ENCODE results near the gene SHROOM2.
A peak's percentile ranks its signal among the peaks of the same experiment; 100 is the strongest.
"Not testable (repeated sequence)": the region's sequence is repeated elsewhere in the genome, so short reads cannot be mapped to it uniquely, and the experiment has no call there.

The SHROOM2 gene

GRCh38 chrX:9785944-9786797, at the start of gene SHROOM2:
Gene SHROOM2 (plus strand): TSS chrX:9786429. CDS start chrX:9786546, 117 bp downstream.
- peak; percentile 70 for DNase-seq (ENCODE audit: low spot score)

GRCh38 chrX:9737363-9737762, 48.9 kb upstream of the SHROOM2 start:
- no peak for DNase-seq (ENCODE audit: low spot score)

DNA sequence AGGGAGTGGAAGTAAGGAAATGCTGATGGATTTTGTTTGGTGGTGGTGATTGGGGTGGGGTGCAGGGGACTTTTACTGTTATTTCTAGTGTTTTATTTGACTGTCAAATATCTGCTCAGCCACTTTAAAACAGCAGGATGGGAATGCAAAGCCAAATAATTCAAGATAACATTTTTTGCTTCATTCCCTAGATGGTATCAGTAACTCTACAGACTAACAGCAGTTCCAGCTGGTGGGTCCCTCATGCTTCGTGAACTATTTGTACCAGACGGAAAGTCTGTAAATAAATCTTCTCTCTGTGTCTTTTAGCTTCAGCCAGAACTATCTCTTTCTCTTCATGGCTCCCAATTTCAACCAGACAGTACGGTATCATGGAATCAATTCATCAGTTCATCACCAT, 48.1 kb upstream of the SHROOM2 start:
- no peak for DNase-seq (ENCODE audit: low spot score)

DNA sequence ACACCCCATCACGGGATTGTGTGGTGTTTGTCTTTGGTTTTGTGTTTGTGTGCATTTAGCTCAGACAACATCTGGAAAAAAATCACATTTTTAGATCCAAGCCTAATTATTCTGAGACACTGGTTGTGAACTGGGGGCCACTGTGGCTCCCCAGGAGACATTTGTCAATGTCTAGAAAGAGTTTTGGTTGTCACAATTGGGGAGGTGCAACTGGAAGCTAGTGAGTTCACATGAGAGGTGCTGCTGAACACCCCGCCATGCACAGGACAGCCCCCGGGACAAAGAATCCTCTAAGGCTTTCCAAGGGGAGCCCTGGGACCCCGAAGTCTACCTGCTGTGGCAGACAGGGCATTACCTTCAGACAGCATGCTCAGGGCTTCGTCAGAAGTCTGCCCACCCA, 47.1 kb upstream of the SHROOM2 start:
- no peak for DNase-seq (ENCODE audit: low spot score)

DNA sequence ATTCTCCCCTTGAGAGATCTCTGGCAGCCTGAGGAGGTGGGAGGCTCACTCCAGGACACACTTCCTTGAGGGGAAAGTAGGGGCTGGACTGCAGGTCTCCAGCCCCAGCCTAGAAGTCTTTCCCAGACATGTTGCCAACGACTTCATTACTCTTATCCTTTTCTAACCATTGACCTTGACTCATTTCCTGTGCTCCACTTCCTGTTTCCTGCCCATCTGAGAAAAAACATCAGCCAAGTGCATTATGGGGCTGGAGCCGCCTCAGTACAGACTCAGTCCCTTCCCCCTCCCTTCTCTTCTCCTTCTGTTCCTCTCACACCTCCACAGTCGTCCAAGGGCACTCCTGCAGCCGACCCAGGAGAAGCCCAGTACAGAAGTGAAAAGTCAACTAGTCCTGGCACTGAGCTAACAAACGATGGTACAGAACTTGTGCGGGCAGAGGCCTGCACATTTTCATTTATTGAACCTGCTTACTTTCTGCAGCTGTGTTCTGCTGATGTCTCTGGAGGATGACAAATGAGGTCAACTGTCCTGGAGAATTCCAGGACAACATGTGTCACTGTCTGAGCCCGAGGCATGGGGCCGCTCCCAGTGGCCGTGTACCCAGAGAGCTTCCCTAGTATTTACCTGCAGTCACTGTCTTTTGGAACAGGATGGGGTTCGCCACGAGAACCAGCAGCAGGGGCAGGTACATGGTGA, 40.7 kb upstream of the SHROOM2 start:
- DNase-seq (ENCODE audit: low spot score) = no peak

- no peak for DNase-seq (ENCODE audit: low spot score)
These were observed 39.9 kb upstream of the SHROOM2 start for GRCh38 chrX:9746148-9746888.

- DNase-seq (ENCODE audit: low spot score) = no peak
These were observed 38.6 kb upstream of the SHROOM2 start for GRCh38 chrX:9747644-9748043.

DNA sequence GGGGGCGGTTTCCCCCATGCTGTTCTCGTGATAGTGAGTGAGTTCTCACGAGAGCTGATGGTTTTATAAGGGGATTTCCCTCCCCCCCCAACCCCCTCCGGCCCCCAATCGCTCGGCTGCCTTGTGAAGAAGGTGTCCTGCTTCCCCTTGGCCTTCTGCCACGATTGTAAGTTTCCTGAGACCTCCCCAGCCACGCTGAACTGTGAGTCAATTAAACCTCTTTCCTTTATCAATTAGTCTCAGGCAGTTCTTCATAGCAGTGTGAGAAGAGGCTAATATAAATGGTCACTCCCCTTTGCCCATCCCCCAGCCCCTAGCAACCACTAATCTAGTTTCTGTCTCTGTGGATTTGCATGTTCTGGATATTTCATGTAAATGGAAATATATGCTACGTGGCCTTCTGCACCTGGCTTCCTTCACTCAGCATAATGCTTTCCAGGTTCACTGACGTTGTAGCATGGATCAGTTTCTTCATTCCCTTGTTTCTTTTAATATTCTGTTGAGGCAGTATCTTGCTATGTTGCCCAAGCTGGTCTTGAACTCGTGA, 37.0 kb upstream of the SHROOM2 start:
- DNase-seq (ENCODE audit: low spot score) = no peak

GRCh38 chrX:9757366-9757765, 28.9 kb upstream of the SHROOM2 start:
- no peak for DNase-seq (ENCODE audit: low spot score)

- no peak for DNase-seq (ENCODE audit: low spot score)
These were observed 28.1 kb upstream of the SHROOM2 start for GRCh38 chrX:9758021-9758638.

GRCh38 chrX:9759337-9759736, 26.9 kb upstream of the SHROOM2 start:
- DNase-seq (ENCODE audit: low spot score) = no peak

GRCh38 chrX:9765072-9765736, 21.0 kb upstream of the SHROOM2 start:
- no peak for DNase-seq (ENCODE audit: low spot score)

- no peak for DNase-seq (ENCODE audit: low spot score)
These were observed 20.5 kb upstream of the SHROOM2 start, which contains the start of gene GPR143 for GRCh38 chrX:9765737-9766097. Gene GPR143 (minus strand): TSS chrX:9765847. CDS start chrX:9765817, 30 bp downstream.

DNA sequence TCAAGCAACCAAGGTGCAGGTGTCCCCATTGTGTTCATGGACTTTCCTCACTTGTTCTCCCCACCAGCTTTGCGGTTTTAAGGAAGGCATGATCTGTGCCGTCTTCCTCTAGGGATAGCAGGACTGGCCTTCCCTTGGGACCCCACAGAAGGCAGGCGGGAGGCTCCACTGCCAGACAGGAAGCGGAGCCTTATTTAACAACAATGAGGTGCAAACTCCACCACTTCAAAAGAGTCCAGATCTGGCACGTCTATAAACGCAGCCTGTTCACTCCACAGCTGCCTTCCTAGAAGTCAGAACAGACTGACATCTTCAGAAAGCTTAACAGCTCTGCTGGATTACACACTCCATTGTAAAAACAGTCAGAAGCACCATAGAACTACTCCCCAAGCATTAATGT, 18.9 kb upstream of the SHROOM2 start:
- peak; percentile 21 for DNase-seq (ENCODE audit: low spot score)

GRCh38 chrX:9768321-9768839, 17.8 kb upstream of the SHROOM2 start:
- DNase-seq (ENCODE audit: low spot score) = not testable (repeated sequence)

- DNase-seq (ENCODE audit: low spot score) = no peak
These were observed 15.9 kb upstream of the SHROOM2 start for GRCh38 chrX:9770319-9770718.

GRCh38 chrX:9772943-9773342, 13.3 kb upstream of the SHROOM2 start:
- DNase-seq (ENCODE audit: low spot score) = no peak

DNA sequence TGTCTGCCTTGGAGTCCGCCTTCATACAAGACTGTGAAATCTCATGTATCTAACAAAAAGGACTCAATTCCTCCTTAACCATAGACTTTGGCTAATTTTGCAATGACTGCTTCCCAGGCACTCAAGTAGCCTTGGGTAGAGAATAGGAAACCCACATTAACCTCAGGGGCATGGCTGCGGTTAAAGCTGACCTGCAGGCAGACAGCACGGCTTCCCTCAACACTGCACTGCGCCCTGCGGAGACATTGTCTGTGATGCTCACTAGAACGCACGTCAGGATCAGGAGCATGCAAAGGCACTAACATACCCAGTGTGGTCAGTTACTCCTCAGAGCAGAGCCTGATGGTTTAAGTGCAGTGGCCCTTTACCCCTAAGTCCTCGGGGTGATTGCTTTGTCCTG, 10.3 kb upstream of the SHROOM2 start:
- DNase-seq (ENCODE audit: low spot score) = no peak

DNA sequence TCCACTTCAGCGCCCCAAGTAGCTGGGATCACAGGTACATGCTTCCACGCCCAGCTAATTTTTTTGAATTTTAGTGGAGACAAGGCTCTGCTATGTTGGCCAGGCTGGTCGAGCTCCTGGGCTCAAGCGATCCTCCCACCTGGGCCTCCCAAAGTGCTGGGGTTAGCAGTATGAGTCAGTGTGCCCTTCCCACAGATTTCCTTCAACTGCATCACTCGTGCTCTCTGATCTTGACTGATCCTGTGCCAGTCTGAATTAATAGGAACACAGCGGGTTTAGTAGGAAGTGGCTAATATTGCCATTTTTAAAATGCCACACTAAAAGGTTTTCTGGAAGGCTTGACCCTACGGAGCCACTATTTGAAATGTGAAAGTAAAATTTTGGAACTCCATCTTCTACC, 4.3 kb upstream of the SHROOM2 start:
- DNase-seq (ENCODE audit: low spot score) = no peak

- no peak for DNase-seq (ENCODE audit: low spot score)
These were observed 1.9 kb upstream of the SHROOM2 start for GRCh38 chrX:9784332-9784731.

Measured in D341Med (cell line).